ENCODE measurements around the gene SLC37A3. TPM values are rescaled to one million over a fixed set of nuclear protein-coding genes. Genes with fewer than 3 reads are reported as not detected.

The SLC37A3 gene
- total and polyA plus RNA-seq, 7 donors = 5.3 to 9.1 (median 7.5) TPM

DNA sequence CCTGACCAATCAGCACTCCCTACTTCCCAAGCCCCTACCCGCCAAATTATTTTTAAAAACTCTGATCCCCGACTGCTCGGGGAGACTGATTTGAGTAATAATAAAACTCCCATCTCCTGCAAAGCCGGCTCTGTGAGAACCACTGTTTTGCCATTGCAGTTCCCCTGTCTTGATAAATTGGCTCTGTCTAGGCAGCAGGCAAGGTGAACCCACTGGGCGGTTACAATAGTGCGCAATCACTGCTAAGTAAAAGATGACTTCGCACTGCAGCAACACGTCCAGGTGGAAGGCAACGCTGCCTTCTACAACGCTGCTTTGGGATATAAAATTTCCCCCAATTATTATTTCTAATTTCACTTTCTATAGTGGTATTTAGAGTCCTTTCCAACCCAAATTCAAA is 8.9 kb downstream of the SLC37A3 start:
- Histone ChIP-seq H3K27ac (no peak overlapping the region), H3K36me3 (ENCODE audit: insufficient read depth in 1 of 2, low read depth in 1 of 2) (no peaks in the 10 kb centered on the region), H3K27me3 (ENCODE audit: insufficient read depth in 3 of 3, low read length in 2 of 3) (no peaks in the 10 kb centered on the region), H3K4me1 (peaks cover 8% of the 10 kb centered on the region), H3K4me3 (no peak overlapping the region), H3K9me3 (no peaks in the 10 kb centered on the region)
- WGBS, 3 donors = 84 to 85% (median 85%) methylated on average over 10 of the region's 10 CpGs
- TF ChIP-seq CTCF (IDR thresholded peaks at IDR 0.05) = no peak
- intact Hi-C loops (cut with DNase I) = no loop called here
- ATAC-seq = no peak
- no peak for DNase-seq

GRCh38 chr7:140384894-140385545 is 13.3 kb downstream of the SLC37A3 start:
- H3K27ac ChIP-seq = no peak overlapping the region
- intact Hi-C loops (cut with DNase I) = no loop called here
- 47 to 77% (median 51%) methylated on average over 1 of the region's 1 CpG for WGBS, 3 donors
- no peak overlapping the region for H3K4me3 ChIP-seq
- TF ChIP-seq CTCF (IDR thresholded peaks at IDR 0.05) = no peak
- H3K4me1 ChIP-seq = peaks cover 8% of the 10 kb centered on the region
- no peaks in the 10 kb centered on the region for H3K27me3 ChIP-seq (ENCODE audit: insufficient read depth in 3 of 3, low read length in 2 of 3)
- H3K36me3 ChIP-seq (ENCODE audit: insufficient read depth in 1 of 2, low read depth in 1 of 2) = peaks cover 0 to 24% of the 10 kb centered on the region in 2 donors
- no peaks in the 10 kb centered on the region for H3K9me3 ChIP-seq
- ATAC-seq (no peak), DNase-seq (no peak)

- no peak overlapping the region for H3K27ac ChIP-seq
- 96 to 97% (median 97%) methylated on average over 6 of the region's 6 CpGs for WGBS, 3 donors
- H3K27me3 ChIP-seq (ENCODE audit: insufficient read depth in 3 of 3, low read length in 2 of 3) = no peaks in the 10 kb centered on the region
- no peak for ATAC-seq
- TF ChIP-seq CTCF (IDR thresholded peaks at IDR 0.05) = no peak
- H3K4me1 ChIP-seq = peaks cover 8% of the 10 kb centered on the region
- no peaks in the 10 kb centered on the region for H3K9me3 ChIP-seq
- DNase-seq = no peak
- H3K4me3 ChIP-seq = no peak overlapping the region
- intact Hi-C loops (cut with DNase I) = no loop called here
- peaks cover 0 to 33% of the 10 kb centered on the region in 2 donors for H3K36me3 ChIP-seq (ENCODE audit: insufficient read depth in 1 of 2, low read depth in 1 of 2)
These were observed 14.2 kb downstream of the SLC37A3 start for GRCh38 chr7:140383954-140384713.

DNA sequence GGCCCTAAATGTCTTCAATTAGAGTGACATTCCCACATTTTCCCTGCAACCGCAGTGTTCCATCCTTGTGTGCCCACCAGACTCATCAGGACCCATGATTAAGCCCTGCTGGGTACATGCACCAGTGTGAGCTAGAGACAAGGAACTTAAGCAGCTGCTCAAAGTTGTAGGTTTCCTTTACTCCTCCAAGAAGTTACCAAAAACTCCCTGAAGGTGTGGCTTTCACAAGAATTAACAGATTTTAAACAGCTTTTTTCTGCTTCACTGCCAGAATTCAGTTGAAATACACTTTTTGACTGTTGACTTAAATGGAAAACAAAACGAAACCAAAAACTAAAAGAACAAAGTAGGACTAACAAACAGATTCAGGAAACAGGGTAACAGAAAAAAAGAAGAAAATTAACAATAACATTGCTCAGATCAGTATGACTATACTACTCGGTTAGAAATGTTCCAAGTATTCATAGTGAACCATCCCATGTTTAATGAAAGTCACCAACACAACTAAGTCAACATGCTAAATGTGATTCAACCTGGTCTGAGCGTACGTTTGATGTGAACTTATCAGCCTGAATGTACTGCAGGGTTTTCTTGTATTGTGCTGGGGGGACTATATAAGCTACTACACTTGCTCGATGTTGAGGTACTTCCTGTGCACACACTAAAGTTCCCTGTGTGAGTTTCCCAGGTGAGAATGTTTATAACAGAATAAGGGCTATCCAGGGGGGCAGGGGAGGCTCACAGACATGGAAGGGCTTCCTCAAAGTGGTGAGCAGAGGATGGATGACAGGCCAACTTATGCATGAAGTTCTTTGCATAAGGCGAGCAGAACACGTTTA is 22.2 kb downstream of the SLC37A3 start:
- Histone ChIP-seq H3K4me3 (no peak overlapping the region), H3K27me3 (ENCODE audit: insufficient read depth in 3 of 3, low read length in 2 of 3) (no peaks in the 10 kb centered on the region), H3K27ac (no peak overlapping the region), H3K9me3 (no peaks in the 10 kb centered on the region), H3K36me3 (ENCODE audit: insufficient read depth in 1 of 2, low read depth in 1 of 2) (peaks cover 0 to 47% of the 10 kb centered on the region in 2 donors), H3K4me1 (no peaks in the 10 kb centered on the region)
- intact Hi-C loops (cut with DNase I) = no loop called here
- 80 to 86% (median 83%) methylated on average over 8 of the region's 8 CpGs for WGBS, 3 donors
- TF ChIP-seq CTCF (IDR thresholded peaks at IDR 0.05) = no peak
- DNase-seq (no peak), ATAC-seq (no peak)
